Endodermal cell (in vitro differentiated cells): ENCODE data around the gene ATXN7. TPM values are rescaled to one million over a fixed set of nuclear protein-coding genes. Genes with fewer than 3 reads are reported as not detected.

ENCODE experiments used
- DNase-seq: peaks from one replicate; pipeline ENCODE4 v3.0.0-alpha.2; 2017
- H3K27ac ChIP-seq: 2 replicates; pipeline ENCODE4 v1.5.1; 2013; ENCODE audit warnings: mild to moderate bottlenecking, low read depth, low read length, moderate library complexity
- H3K27me3 ChIP-seq: 2 replicates; pipeline ENCODE4 v1.6.1; 2013; ENCODE audit warnings: mild to moderate bottlenecking, low read length, moderate library complexity; ENCODE audit not compliant: insufficient read depth, control insufficient read depth, poor library complexity, severe bottlenecking
- H3K36me3 ChIP-seq: 2 replicates; pipeline ENCODE4 v1.7.0; 2013; ENCODE audit warnings: mild to moderate bottlenecking, low read length, moderate library complexity; ENCODE audit not compliant: control insufficient read depth, insufficient read depth
- H3K4me1 ChIP-seq: one replicate; pipeline ENCODE4 v1.7.0; 2013; ENCODE audit warnings: low read length; ENCODE audit not compliant: control insufficient read depth, insufficient read depth
- H3K4me3 ChIP-seq: 2 replicates; pipeline ENCODE4 v1.5.1; 2013; ENCODE audit warnings: mild to moderate bottlenecking, low read length, moderate library complexity
- H3K9ac ChIP-seq: 2 replicates; pipeline ENCODE4 v1.6.1; 2013; ENCODE audit warnings: mild to moderate bottlenecking, low read length, moderate library complexity; ENCODE audit not compliant: poor library complexity, severe bottlenecking; ENCODE audit errors: extremely low read depth
- H3K9me3 ChIP-seq: 2 replicates; pipeline ENCODE4 v1.6.1; 2013; ENCODE audit warnings: mild to moderate bottlenecking, low read length, moderate library complexity; ENCODE audit not compliant: control insufficient read depth
- H3K27ac Mint-ChIP-seq: 2 replicates; pipeline ENCODE4 v1.8.0; 2020; ENCODE audit warnings: mixed read lengths
- H3K27me3 Mint-ChIP-seq: 2 replicates; pipeline ENCODE4 v1.8.0; 2021; ENCODE audit warnings: mild to moderate bottlenecking, mixed read lengths; ENCODE audit not compliant: insufficient read depth
- H3K36me3 Mint-ChIP-seq: 2 replicates; pipeline ENCODE4 v1.8.0; 2020; ENCODE audit warnings: low read depth, mixed read lengths
- H3K4me1 Mint-ChIP-seq: 2 replicates; pipeline ENCODE4 v1.8.0; 2020; ENCODE audit warnings: mixed read lengths
- H3K4me3 Mint-ChIP-seq: 2 replicates; pipeline ENCODE4 v1.8.0; 2020; ENCODE audit warnings: mild to moderate bottlenecking, moderate library complexity, mixed read lengths
- H3K9me3 Mint-ChIP-seq: 2 replicates; pipeline ENCODE4 v1.8.0; 2020; ENCODE audit warnings: mild to moderate bottlenecking, mixed read lengths
- WGBS, 2 experiments: methylation state at CpG; one replicate each; pipeline versions ENCODE4 v1.1.5 to v1.1.7; 2013; ENCODE audit warnings: missing lambda C conversion rate in 2 of 2, mixed read lengths in 1 of 2; ENCODE audit not compliant: insufficient coverage in 1 of 2, insufficient read length in 1 of 2; 5-methylcytosine and 5-hydroxymethylcytosine counted together
- total RNA-seq, 2 donors: library from RNA; stranded (reverse); fragmentation: NEBNext Ultra II Directional in 1 of 2; extraction: Animal tissue kit (Norgen Biotek cat#: 25700) in 1 of 2; gene quantifications; 2 replicates in 1 of 2; 3 replicates in 1 of 2; pipeline ENCODE4 v1.2.1, GENCODE V29; 2021
- TF ChIP-seq, protein P1 (sequence below): fragments of 200-600 bp; sonication (generic); conservative IDR thresholded peaks from 2 replicates; pipeline ENCODE4 v1.5.0; 2021; ENCODE audit warnings: antibody characterized with exemption, mild to moderate bottlenecking

Gene ATXN7
- total RNA-seq, 2 donors from 2014 or later, result 28.1 to 28.8 TPM

DNA sequence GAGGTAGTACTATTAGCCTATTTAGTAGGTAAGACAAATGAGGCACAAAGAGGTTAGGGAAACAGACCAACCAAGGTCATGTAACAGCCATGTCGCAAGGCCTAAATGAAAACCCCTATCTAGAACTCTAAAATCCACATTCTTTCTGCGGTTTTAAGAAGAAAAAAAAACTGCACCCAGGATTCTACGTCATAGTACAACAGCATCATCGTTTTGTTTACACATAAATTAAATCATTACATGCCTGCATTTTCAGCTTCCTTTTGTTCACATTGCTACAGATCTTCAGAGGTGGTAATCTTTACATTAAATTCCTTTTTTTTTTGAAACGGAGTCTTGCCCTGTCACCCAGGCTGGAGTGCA, 160.2 kb downstream of the ATXN7 start:
- Mint-ChIP-seq H3K4me3 (peak overlapping the region; percentile 85), H3K4me1 (peaks cover 15% of the 10 kb centered on the region), H3K27me3 (no peaks in the 10 kb centered on the region), H3K36me3 (peaks cover 24% of the 10 kb centered on the region), H3K9me3 (no peaks in the 10 kb centered on the region), H3K27ac (no peak overlapping the region)
- TF ChIP-seq, protein P1, sequence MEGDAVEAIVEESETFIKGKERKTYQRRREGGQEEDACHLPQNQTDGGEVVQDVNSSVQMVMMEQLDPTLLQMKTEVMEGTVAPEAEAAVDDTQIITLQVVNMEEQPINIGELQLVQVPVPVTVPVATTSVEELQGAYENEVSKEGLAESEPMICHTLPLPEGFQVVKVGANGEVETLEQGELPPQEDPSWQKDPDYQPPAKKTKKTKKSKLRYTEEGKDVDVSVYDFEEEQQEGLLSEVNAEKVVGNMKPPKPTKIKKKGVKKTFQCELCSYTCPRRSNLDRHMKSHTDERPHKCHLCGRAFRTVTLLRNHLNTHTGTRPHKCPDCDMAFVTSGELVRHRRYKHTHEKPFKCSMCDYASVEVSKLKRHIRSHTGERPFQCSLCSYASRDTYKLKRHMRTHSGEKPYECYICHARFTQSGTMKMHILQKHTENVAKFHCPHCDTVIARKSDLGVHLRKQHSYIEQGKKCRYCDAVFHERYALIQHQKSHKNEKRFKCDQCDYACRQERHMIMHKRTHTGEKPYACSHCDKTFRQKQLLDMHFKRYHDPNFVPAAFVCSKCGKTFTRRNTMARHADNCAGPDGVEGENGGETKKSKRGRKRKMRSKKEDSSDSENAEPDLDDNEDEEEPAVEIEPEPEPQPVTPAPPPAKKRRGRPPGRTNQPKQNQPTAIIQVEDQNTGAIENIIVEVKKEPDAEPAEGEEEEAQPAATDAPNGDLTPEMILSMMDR, result no peak
- H3K27me3 ChIP-seq, result no peaks in the 10 kb centered on the region
- no peak for DNase-seq
- H3K27ac ChIP-seq, result no peak overlapping the region
- H3K9ac ChIP-seq, result no peak overlapping the region
- H3K36me3 ChIP-seq, result peaks cover 33% of the 10 kb centered on the region
- H3K9me3 ChIP-seq, result no peaks in the 10 kb centered on the region
- H3K4me1 ChIP-seq, result no peaks in the 10 kb centered on the region
- 83 to 88% methylated on average over 5 of the region's 5 CpGs for WGBS, 2 experiments
- H3K4me3 ChIP-seq, result peak overlapping the region; percentile 89

DNA sequence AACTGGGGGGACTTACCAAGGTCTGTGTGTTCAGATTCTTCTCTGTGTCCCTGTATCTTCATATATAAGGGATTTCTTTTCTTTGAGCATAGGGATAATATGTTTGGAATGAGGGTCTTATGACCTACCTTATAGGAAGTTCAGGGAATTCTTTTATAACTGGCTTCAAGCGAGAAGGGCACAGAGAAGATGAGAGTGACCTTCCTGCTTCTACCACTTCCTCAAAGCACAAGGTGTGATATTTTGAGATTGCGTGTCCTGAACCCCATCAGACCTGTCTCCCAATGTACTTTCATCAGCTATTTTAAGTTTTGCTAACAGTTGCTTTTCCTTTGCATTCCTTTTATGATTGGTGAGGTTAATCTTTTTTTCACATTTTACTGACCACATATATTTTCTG, 162.7 kb downstream of the ATXN7 start:
- TF ChIP-seq, protein P1, result no peak
- no peak overlapping the region for H3K27ac ChIP-seq
- peaks cover 10% of the 10 kb centered on the region for H3K36me3 Mint-ChIP-seq
- no peaks in the 10 kb centered on the region for H3K4me1 ChIP-seq
- no peaks in the 10 kb centered on the region for H3K9me3 ChIP-seq
- no peak overlapping the region for H3K4me3 ChIP-seq
- no peaks in the 10 kb centered on the region for H3K27me3 Mint-ChIP-seq
- 92% methylated on average over 2 of the region's 2 CpGs; no CpG with 5 or more reads in 1 of the 2 experiments for WGBS, 2 experiments
- H3K4me3 Mint-ChIP-seq, result no peak overlapping the region
- no peaks in the 10 kb centered on the region for H3K27me3 ChIP-seq
- H3K4me1 Mint-ChIP-seq, result peaks cover 26% of the 10 kb centered on the region
- DNase-seq, result no peak
- H3K27ac Mint-ChIP-seq, result no peak overlapping the region
- no peaks in the 10 kb centered on the region for H3K9me3 Mint-ChIP-seq
- peaks cover 9% of the 10 kb centered on the region for H3K36me3 ChIP-seq
- no peak overlapping the region for H3K9ac ChIP-seq

DNA sequence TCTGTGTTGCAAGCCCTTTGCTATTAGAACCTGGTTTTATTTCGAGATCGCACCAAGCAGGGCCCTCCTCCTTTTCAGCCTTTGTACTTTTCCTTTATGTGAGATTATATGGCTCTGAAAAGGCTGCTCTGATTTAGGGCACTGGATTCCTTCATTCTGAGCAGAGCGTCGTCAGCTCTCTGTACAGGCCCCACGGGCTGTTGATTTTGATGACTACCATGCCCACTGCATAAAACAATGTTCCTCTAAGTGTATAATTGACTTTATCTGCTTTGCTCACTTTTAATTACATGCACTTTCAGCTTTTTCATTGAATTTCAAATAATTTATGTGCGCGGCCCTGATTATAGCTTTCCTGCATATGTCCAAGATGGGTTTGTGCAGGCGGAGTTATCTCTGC, 164.0 kb downstream of the ATXN7 start:
- Histone ChIP-seq H3K9ac (no peak overlapping the region), H3K4me3 (no peak overlapping the region), H3K27me3 (no peaks in the 10 kb centered on the region), H3K36me3 (no peaks in the 10 kb centered on the region), H3K9me3 (peaks cover 6% of the 10 kb centered on the region), H3K27ac (no peak overlapping the region), H3K4me1 (no peaks in the 10 kb centered on the region)
- WGBS, 2 experiments, result 93 to 96% methylated on average over 6 to 8 of the region's 8 CpGs
- Mint-ChIP-seq H3K4me1 (peaks cover 24% of the 10 kb centered on the region), H3K36me3 (no peaks in the 10 kb centered on the region), H3K9me3 (peaks cover 2% of the 10 kb centered on the region), H3K27me3 (no peaks in the 10 kb centered on the region), H3K4me3 (no peak overlapping the region), H3K27ac (no peak overlapping the region)
- DNase-seq, result no peak
- TF ChIP-seq, protein P1, result no peak
